Measurements from ENCODE around the gene SERPINF2.
A peak's percentile ranks its signal among the peaks of the same experiment; 100 is the strongest.

SERPINF2 gene

GRCh38 chr17:1727258-1727789 lies 15.3 kb upstream of the SERPINF2 start:
- Histone ChIP-seq H3K27me3 (ENCODE audit: insufficient read depth, low read length) (no peaks in the 10 kb centered on the region), H3K36me3 (ENCODE audit: control insufficient read depth in 1 of 2, insufficient read depth in 2 of 2, low read length in 2 of 2) (peaks cover 2 to 4% of the 10 kb centered on the region in 2 experiments), H3K79me1 (ENCODE audit: low read length) (peaks cover 8% of the 10 kb centered on the region), H3K79me2 (ENCODE audit: control insufficient read depth, insufficient read depth, low read length, poor library complexity) (peaks cover 5% of the 10 kb centered on the region), H2BK120ac (ENCODE audit: insufficient read depth, low read length, poor library complexity) (no peak overlapping the region), H2BK5ac (ENCODE audit: low read depth, low read length, poor library complexity) (no peak overlapping the region), H3K27ac (ENCODE audit: low read depth, low read length) (no peak overlapping the region), H2BK12ac (ENCODE audit: low read length) (no peak overlapping the region), H3K9me3 (ENCODE audit: insufficient read depth, low read depth, low read length) (peaks cover 4% of the 10 kb centered on the region), H3K18ac (ENCODE audit: low read length) (no peak overlapping the region), H3K14ac (ENCODE audit: low read length) (no peak overlapping the region), H4K8ac (ENCODE audit: low read depth, low read length) (no peak overlapping the region), H3K4me3 (ENCODE audit: low read depth, low read length) (no peak overlapping the region), H3K4me2 (ENCODE audit: low read length) (no peak overlapping the region), H4K91ac (ENCODE audit: low read depth, low read length) (no peak overlapping the region), H2AK5ac (ENCODE audit: low read length) (no peak overlapping the region), H4K12ac (ENCODE audit: low read depth, low read length) (no peak overlapping the region), H3K4me1 (ENCODE audit: control insufficient read depth in 1 of 2, insufficient read depth in 2 of 2, low read length in 2 of 2) (peaks cover 9 to 16% of the 10 kb centered on the region in 2 experiments), H2AFZ (ENCODE audit: insufficient read depth, low read length, poor library complexity) (no peak overlapping the region), H3K4ac (ENCODE audit: low read depth, low read length) (no peak overlapping the region), H3K23ac (ENCODE audit: low read length) (no peak overlapping the region), H3K9ac (ENCODE audit: low read length) (no peak overlapping the region)
- no CpG with 5 or more reads among the region's 21 CpGs for WGBS (ENCODE audit: extremely low coverage, insufficient coverage, insufficient read length)
- no peak for DNase-seq

DNA sequence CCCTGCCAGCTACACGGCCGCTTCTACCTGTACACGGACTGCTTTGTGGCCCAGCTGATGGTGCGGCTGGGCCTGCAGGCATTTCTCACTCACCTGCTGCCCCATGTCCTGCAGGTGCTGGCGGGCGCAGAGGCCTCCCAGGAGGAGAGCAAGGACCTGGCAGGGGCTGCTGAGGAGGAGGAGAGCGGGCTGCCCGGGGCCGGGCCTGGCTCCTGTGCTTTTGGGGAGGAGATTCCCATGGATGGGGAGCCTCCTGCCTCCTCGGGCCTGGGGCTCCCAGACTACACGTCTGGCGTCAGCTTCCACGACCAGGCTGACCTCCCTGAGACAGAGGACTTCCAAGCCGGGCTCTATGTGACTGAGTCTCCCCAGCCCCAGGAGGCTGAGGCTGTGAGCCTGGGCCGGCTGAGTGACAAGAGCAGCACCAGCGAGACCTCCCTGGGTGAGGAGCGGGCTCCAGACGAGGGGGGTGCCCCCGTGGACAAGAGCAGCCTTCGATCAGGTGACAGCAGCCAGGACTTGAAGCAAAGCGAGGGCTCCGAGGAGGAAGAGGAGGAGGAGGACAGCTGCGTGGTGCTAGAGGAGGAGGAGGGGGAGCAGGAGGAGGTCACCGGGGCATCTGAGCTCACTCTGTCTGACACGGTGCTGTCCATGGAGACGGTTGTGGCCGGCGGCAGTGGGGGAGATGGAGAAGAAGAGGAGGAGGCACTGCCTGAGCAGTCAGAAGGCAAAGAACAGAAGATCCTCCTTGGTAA lies 14.6 kb upstream of the SERPINF2 start:
- DNase-seq, result no peak
- Histone ChIP-seq H3K27ac (ENCODE audit: low read depth, low read length) (no peak overlapping the region), H2BK5ac (ENCODE audit: low read depth, low read length, poor library complexity) (no peak overlapping the region), H3K18ac (ENCODE audit: low read length) (no peak overlapping the region), H3K4ac (ENCODE audit: low read depth, low read length) (no peak overlapping the region), H2AFZ (ENCODE audit: insufficient read depth, low read length, poor library complexity) (no peak overlapping the region), H3K9ac (ENCODE audit: low read length) (no peak overlapping the region), H3K23ac (ENCODE audit: low read length) (no peak overlapping the region), H4K12ac (ENCODE audit: low read depth, low read length) (no peak overlapping the region), H3K4me2 (ENCODE audit: low read length) (no peak overlapping the region), H3K4me3 (ENCODE audit: low read depth, low read length) (no peak overlapping the region), H2BK12ac (ENCODE audit: low read length) (no peak overlapping the region), H2BK120ac (ENCODE audit: insufficient read depth, low read length, poor library complexity) (no peak overlapping the region), H4K91ac (ENCODE audit: low read depth, low read length) (no peak overlapping the region), H3K9me3 (ENCODE audit: insufficient read depth, low read depth, low read length) (peaks cover 6% of the 10 kb centered on the region), H3K79me1 (ENCODE audit: low read length) (peaks cover 8% of the 10 kb centered on the region), H2AK5ac (ENCODE audit: low read length) (no peak overlapping the region), H3K79me2 (ENCODE audit: control insufficient read depth, insufficient read depth, low read length, poor library complexity) (peaks cover 5% of the 10 kb centered on the region), H3K27me3 (ENCODE audit: insufficient read depth, low read length) (no peaks in the 10 kb centered on the region), H3K4me1 (ENCODE audit: control insufficient read depth in 1 of 2, insufficient read depth in 2 of 2, low read length in 2 of 2) (peaks cover 9 to 12% of the 10 kb centered on the region in 2 experiments), H4K8ac (ENCODE audit: low read depth, low read length) (no peak overlapping the region), H3K36me3 (ENCODE audit: control insufficient read depth in 1 of 2, insufficient read depth in 2 of 2, low read length in 2 of 2) (peaks cover 4 to 5% of the 10 kb centered on the region in 2 experiments), H3K14ac (ENCODE audit: low read length) (no peak overlapping the region)
- no CpG with 5 or more reads among the region's 28 CpGs for WGBS (ENCODE audit: extremely low coverage, insufficient coverage, insufficient read length)

DNA sequence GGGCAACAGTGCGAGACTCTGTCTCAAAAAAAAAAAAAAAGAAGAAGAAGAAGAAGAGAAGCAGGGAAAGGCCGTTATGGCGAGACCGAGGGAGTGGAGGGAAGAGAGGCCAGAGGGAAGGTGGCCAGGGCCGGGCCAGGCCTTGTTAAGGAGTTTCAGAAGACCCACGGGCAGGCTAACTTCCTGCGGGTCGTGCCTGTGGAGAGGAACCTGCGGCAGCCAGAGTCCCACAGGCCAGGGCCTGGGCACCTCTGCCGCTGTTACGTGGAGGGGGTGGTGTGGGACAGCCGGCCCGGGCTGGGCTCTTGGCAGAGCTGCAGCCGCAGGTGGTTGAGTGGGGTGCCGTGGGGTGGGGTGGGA lies 12.7 kb upstream of the SERPINF2 start:
- H3K4ac ChIP-seq (ENCODE audit: low read depth, low read length), result no peak overlapping the region
- no peak overlapping the region for H2AFZ ChIP-seq (ENCODE audit: insufficient read depth, low read length, poor library complexity)
- no peak overlapping the region for H3K4me3 ChIP-seq (ENCODE audit: low read depth, low read length)
- no peak overlapping the region for H3K4me2 ChIP-seq (ENCODE audit: low read length)
- no peak overlapping the region for H3K14ac ChIP-seq (ENCODE audit: low read length)
- no peak overlapping the region for H3K18ac ChIP-seq (ENCODE audit: low read length)
- no peak overlapping the region for H4K8ac ChIP-seq (ENCODE audit: low read depth, low read length)
- DNase-seq, result no peak
- H2BK5ac ChIP-seq (ENCODE audit: low read depth, low read length, poor library complexity), result no peak overlapping the region
- H4K91ac ChIP-seq (ENCODE audit: low read depth, low read length), result no peak overlapping the region
- no peak overlapping the region for H3K9ac ChIP-seq (ENCODE audit: low read length)
- H3K79me1 ChIP-seq (ENCODE audit: low read length), result no peaks in the 10 kb centered on the region
- no peak overlapping the region for H3K23ac ChIP-seq (ENCODE audit: low read length)
- no peaks in the 10 kb centered on the region for H3K27me3 ChIP-seq (ENCODE audit: insufficient read depth, low read length)
- WGBS (ENCODE audit: extremely low coverage, insufficient coverage, insufficient read length), result no CpG with 5 or more reads among the region's 15 CpGs
- peaks cover 7 to 10% of the 10 kb centered on the region in 2 experiments for H3K36me3 ChIP-seq (ENCODE audit: control insufficient read depth in 1 of 2, insufficient read depth in 2 of 2, low read length in 2 of 2)
- no peak overlapping the region for H4K12ac ChIP-seq (ENCODE audit: low read depth, low read length)
- H3K79me2 ChIP-seq (ENCODE audit: control insufficient read depth, insufficient read depth, low read length, poor library complexity), result no peaks in the 10 kb centered on the region
- peaks cover 3 to 8% of the 10 kb centered on the region in 2 experiments for H3K4me1 ChIP-seq (ENCODE audit: control insufficient read depth in 1 of 2, insufficient read depth in 2 of 2, low read length in 2 of 2)
- peaks cover 6% of the 10 kb centered on the region for H3K9me3 ChIP-seq (ENCODE audit: insufficient read depth, low read depth, low read length)
- H2BK120ac ChIP-seq (ENCODE audit: insufficient read depth, low read length, poor library complexity), result no peak overlapping the region
- no peak overlapping the region for H3K27ac ChIP-seq (ENCODE audit: low read depth, low read length)
- no peak overlapping the region for H2BK12ac ChIP-seq (ENCODE audit: low read length)
- no peak overlapping the region for H2AK5ac ChIP-seq (ENCODE audit: low read length)

DNA sequence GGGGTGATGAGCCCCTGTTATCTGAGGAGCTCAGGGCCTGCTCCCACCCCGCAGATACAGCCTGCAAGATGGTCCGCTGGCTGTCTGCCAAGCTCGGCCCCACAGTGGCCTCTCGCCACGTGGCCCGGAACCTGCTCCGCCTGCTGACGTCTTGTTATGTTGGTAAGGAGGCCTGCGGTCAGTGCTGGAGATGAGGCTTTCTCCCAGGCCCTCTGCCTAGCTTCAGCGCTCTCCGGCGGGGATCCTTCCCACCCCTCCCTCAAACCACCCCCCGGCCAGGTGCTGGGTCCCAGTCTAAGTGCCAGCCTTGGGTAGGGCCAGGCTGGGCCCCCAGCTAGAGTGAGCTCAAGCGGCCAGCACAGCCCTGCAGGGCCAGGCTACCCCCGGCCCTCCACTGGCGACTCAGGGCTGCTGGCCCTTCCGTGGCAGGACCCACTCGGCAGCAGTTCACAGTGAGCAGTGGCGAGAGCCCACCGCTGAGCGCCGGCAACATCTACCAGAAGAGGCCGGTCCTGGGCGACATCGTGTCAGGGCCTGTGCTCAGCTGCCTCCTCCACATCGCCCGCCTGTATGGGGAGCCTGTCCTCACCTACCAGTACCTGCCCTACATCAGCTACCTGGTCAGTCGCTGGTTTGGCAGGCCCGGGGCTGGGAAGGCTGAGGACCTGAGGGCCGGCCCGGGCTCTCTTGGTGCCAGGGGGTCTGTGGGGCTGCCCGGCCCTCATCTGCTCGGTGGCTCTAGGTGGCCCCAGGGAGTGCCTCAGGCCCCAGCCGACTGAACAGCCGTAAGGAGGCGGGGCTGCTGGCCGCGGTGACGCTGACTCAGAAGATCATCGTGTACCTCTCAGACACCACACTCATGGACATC lies 12.1 kb upstream of the SERPINF2 start:
- H3K4me2 ChIP-seq (ENCODE audit: low read length), result no peak overlapping the region

More for the DNA sequence above, 12.1 kb upstream of the SERPINF2 start:
- Histone ChIP-seq H3K14ac (ENCODE audit: low read length) (no peak overlapping the region), H3K27ac (ENCODE audit: low read depth, low read length) (no peak overlapping the region), H2AK5ac (ENCODE audit: low read length) (no peak overlapping the region), H2BK12ac (ENCODE audit: low read length) (no peak overlapping the region), H2BK120ac (ENCODE audit: insufficient read depth, low read length, poor library complexity) (no peak overlapping the region), H3K4me3 (ENCODE audit: low read depth, low read length) (no peak overlapping the region), H3K79me1 (ENCODE audit: low read length) (no peaks in the 10 kb centered on the region), H3K79me2 (ENCODE audit: control insufficient read depth, insufficient read depth, low read length, poor library complexity) (no peaks in the 10 kb centered on the region), H4K8ac (ENCODE audit: low read depth, low read length) (no peak overlapping the region), H3K18ac (ENCODE audit: low read length) (no peak overlapping the region), H3K4ac (ENCODE audit: low read depth, low read length) (no peak overlapping the region), H3K4me1 (ENCODE audit: control insufficient read depth in 1 of 2, insufficient read depth in 2 of 2, low read length in 2 of 2) (peaks cover 0 to 3% of the 10 kb centered on the region in 2 experiments), H3K27me3 (ENCODE audit: insufficient read depth, low read length) (no peaks in the 10 kb centered on the region), H4K12ac (ENCODE audit: low read depth, low read length) (no peak overlapping the region), H3K36me3 (ENCODE audit: control insufficient read depth in 1 of 2, insufficient read depth in 2 of 2, low read length in 2 of 2) (peaks cover 7 to 10% of the 10 kb centered on the region in 2 experiments), H2BK5ac (ENCODE audit: low read depth, low read length, poor library complexity) (no peak overlapping the region), H2AFZ (ENCODE audit: insufficient read depth, low read length, poor library complexity) (no peak overlapping the region), H3K23ac (ENCODE audit: low read length) (no peak overlapping the region), H4K91ac (ENCODE audit: low read depth, low read length) (no peak overlapping the region), H3K9me3 (ENCODE audit: insufficient read depth, low read depth, low read length) (peaks cover 4% of the 10 kb centered on the region), H3K9ac (ENCODE audit: low read length) (no peak overlapping the region)
- WGBS (ENCODE audit: extremely low coverage, insufficient coverage, insufficient read length), result no CpG with 5 or more reads among the region's 40 CpGs
- peak; percentile 86 to 90 for DNase-seq

Measured in trophoblast cell (in vitro differentiated cells and primary cell).